ENCODE measurements around the gene F5.
A peak's percentile ranks its signal among the peaks of the same experiment; 100 is the strongest.

Gene F5

GRCh38 chr1:169586395-169587255 is at the start of gene F5:
TSS of gene F5 (minus strand) at chr1:169586481. CDS start at chr1:169586386, 95 bp downstream.
- no peaks in the 10 kb centered on the region for H3K36me3 ChIP-seq (ENCODE audit: control insufficient read depth, insufficient read depth, low read length, severe bottlenecking)
- no peaks in the 10 kb centered on the region for H3K9me3 ChIP-seq (ENCODE audit: control insufficient read depth, low read length)
- H3K4me1 ChIP-seq (ENCODE audit: control insufficient read depth, insufficient read depth, low read length): peaks cover 12% of the 10 kb centered on the region
- H3K9ac ChIP-seq (ENCODE audit: low read length): peak within 1 kb of the TSS; percentile 68
- H3K27me3 ChIP-seq (replicated peaks; ENCODE audit: control insufficient read depth, insufficient read depth, low read length): peaks cover 4% of the 10 kb centered on the region
- peak; percentile 74 for DNase-seq (ENCODE audit: low read depth)
- H3K4me3 ChIP-seq (ENCODE audit: low read length): peak within 1 kb of the TSS; percentile 78

GRCh38 chr1:169634877-169635276 is 48.6 kb upstream of the F5 start:
- Histone ChIP-seq H3K9ac (ENCODE audit: low read length) (no peak overlapping the region), H3K4me1 (ENCODE audit: control insufficient read depth, insufficient read depth, low read length) (no peaks in the 10 kb centered on the region), H3K9me3 (ENCODE audit: control insufficient read depth, low read length) (peaks cover 35% of the 10 kb centered on the region), H3K4me3 (ENCODE audit: low read length) (no peak overlapping the region), H3K27me3 (replicated peaks; ENCODE audit: control insufficient read depth, insufficient read depth, low read length) (no peaks in the 10 kb centered on the region), H3K36me3 (ENCODE audit: control insufficient read depth, insufficient read depth, low read length, severe bottlenecking) (no peaks in the 10 kb centered on the region)
- no peak for DNase-seq (ENCODE audit: low read depth)

GRCh38 chr1:169634145-169634544 is 47.9 kb upstream of the F5 start:
- Histone ChIP-seq H3K27me3 (replicated peaks; ENCODE audit: control insufficient read depth, insufficient read depth, low read length) (no peaks in the 10 kb centered on the region), H3K36me3 (ENCODE audit: control insufficient read depth, insufficient read depth, low read length, severe bottlenecking) (no peaks in the 10 kb centered on the region), H3K9me3 (ENCODE audit: control insufficient read depth, low read length) (peaks cover 35% of the 10 kb centered on the region), H3K9ac (ENCODE audit: low read length) (no peak overlapping the region), H3K4me3 (ENCODE audit: low read length) (no peak overlapping the region), H3K4me1 (ENCODE audit: control insufficient read depth, insufficient read depth, low read length) (no peaks in the 10 kb centered on the region)
- DNase-seq (ENCODE audit: low read depth): no peak

GRCh38 chr1:169631249-169631648 is 45.0 kb upstream of the F5 start:
- H3K27me3 ChIP-seq (replicated peaks; ENCODE audit: control insufficient read depth, insufficient read depth, low read length): peaks cover 9% of the 10 kb centered on the region
- no peak overlapping the region for H3K9ac ChIP-seq (ENCODE audit: low read length)
- H3K9me3 ChIP-seq (ENCODE audit: control insufficient read depth, low read length): peaks cover 27% of the 10 kb centered on the region
- no peak for DNase-seq (ENCODE audit: low read depth)
- no peaks in the 10 kb centered on the region for H3K4me1 ChIP-seq (ENCODE audit: control insufficient read depth, insufficient read depth, low read length)
- H3K36me3 ChIP-seq (ENCODE audit: control insufficient read depth, insufficient read depth, low read length, severe bottlenecking): no peaks in the 10 kb centered on the region
- H3K4me3 ChIP-seq (ENCODE audit: low read length): no peak overlapping the region

GRCh38 chr1:169630006-169630405 is 43.7 kb upstream of the F5 start, which contains the start of gene SELP:
TSS of gene SELP (minus strand) at chr1:169630124. CDS start at chr1:169630074, 50 bp downstream.
- no peaks in the 10 kb centered on the region for H3K4me1 ChIP-seq (ENCODE audit: control insufficient read depth, insufficient read depth, low read length)
- peaks cover 13% of the 10 kb centered on the region for H3K27me3 ChIP-seq (replicated peaks; ENCODE audit: control insufficient read depth, insufficient read depth, low read length)
- H3K9ac ChIP-seq (ENCODE audit: low read length): no peak within 1 kb of the TSS
- no peak for DNase-seq (ENCODE audit: low read depth)
- no peaks in the 10 kb centered on the region for H3K36me3 ChIP-seq (ENCODE audit: control insufficient read depth, insufficient read depth, low read length, severe bottlenecking)
- peaks cover 16% of the 10 kb centered on the region for H3K9me3 ChIP-seq (ENCODE audit: control insufficient read depth, low read length)
- H3K4me3 ChIP-seq (ENCODE audit: low read length): no peak within 1 kb of the TSS

GRCh38 chr1:169624912-169625311 is 38.6 kb upstream of the F5 start:
- Histone ChIP-seq H3K9ac (ENCODE audit: low read length) (no peak overlapping the region), H3K4me1 (ENCODE audit: control insufficient read depth, insufficient read depth, low read length) (no peaks in the 10 kb centered on the region), H3K36me3 (ENCODE audit: control insufficient read depth, insufficient read depth, low read length, severe bottlenecking) (no peaks in the 10 kb centered on the region), H3K4me3 (ENCODE audit: low read length) (no peak overlapping the region), H3K27me3 (replicated peaks; ENCODE audit: control insufficient read depth, insufficient read depth, low read length) (peaks cover 20% of the 10 kb centered on the region), H3K9me3 (ENCODE audit: control insufficient read depth, low read length) (peaks cover 3% of the 10 kb centered on the region)
- DNase-seq (ENCODE audit: low read depth): no peak

- no peaks in the 10 kb centered on the region for H3K36me3 ChIP-seq (ENCODE audit: control insufficient read depth, insufficient read depth, low read length, severe bottlenecking)
- no peak overlapping the region for H3K9ac ChIP-seq (ENCODE audit: low read length)
- peaks cover 20% of the 10 kb centered on the region for H3K27me3 ChIP-seq (replicated peaks; ENCODE audit: control insufficient read depth, insufficient read depth, low read length)
- no peak for DNase-seq (ENCODE audit: low read depth)
- no peak overlapping the region for H3K4me3 ChIP-seq (ENCODE audit: low read length)
- no peaks in the 10 kb centered on the region for H3K4me1 ChIP-seq (ENCODE audit: control insufficient read depth, insufficient read depth, low read length)
- peaks cover 3% of the 10 kb centered on the region for H3K9me3 ChIP-seq (ENCODE audit: control insufficient read depth, low read length)
Measured at GRCh38 chr1:169624122-169624521, 37.8 kb upstream of the F5 start.

GRCh38 chr1:169623132-169623926 is 37.0 kb upstream of the F5 start:
- Histone ChIP-seq H3K9me3 (ENCODE audit: control insufficient read depth, low read length) (peaks cover 3% of the 10 kb centered on the region), H3K9ac (ENCODE audit: low read length) (no peak overlapping the region), H3K4me3 (ENCODE audit: low read length) (no peak overlapping the region), H3K4me1 (ENCODE audit: control insufficient read depth, insufficient read depth, low read length) (no peaks in the 10 kb centered on the region), H3K27me3 (replicated peaks; ENCODE audit: control insufficient read depth, insufficient read depth, low read length) (peaks cover 15% of the 10 kb centered on the region), H3K36me3 (ENCODE audit: control insufficient read depth, insufficient read depth, low read length, severe bottlenecking) (no peaks in the 10 kb centered on the region)
- no peak for DNase-seq (ENCODE audit: low read depth)

GRCh38 chr1:169620565-169620964 is 34.3 kb upstream of the F5 start:
- no peak overlapping the region for H3K9ac ChIP-seq (ENCODE audit: low read length)

GRCh38 chr1:169618367-169618766 is 32.1 kb upstream of the F5 start:
- Histone ChIP-seq H3K27me3 (replicated peaks; ENCODE audit: control insufficient read depth, insufficient read depth, low read length) (peaks cover 18% of the 10 kb centered on the region), H3K36me3 (ENCODE audit: control insufficient read depth, insufficient read depth, low read length, severe bottlenecking) (no peaks in the 10 kb centered on the region), H3K4me1 (ENCODE audit: control insufficient read depth, insufficient read depth, low read length) (no peaks in the 10 kb centered on the region), H3K9ac (ENCODE audit: low read length) (no peak overlapping the region), H3K9me3 (ENCODE audit: control insufficient read depth, low read length) (no peaks in the 10 kb centered on the region), H3K4me3 (ENCODE audit: low read length) (no peak overlapping the region)
- no peak for DNase-seq (ENCODE audit: low read depth)

More at GRCh38 chr1:169620565-169620964, 34.3 kb upstream of the F5 start:
- peaks cover 18% of the 10 kb centered on the region for H3K27me3 ChIP-seq (replicated peaks; ENCODE audit: control insufficient read depth, insufficient read depth, low read length)
- H3K4me3 ChIP-seq (ENCODE audit: low read length): no peak overlapping the region
- H3K9me3 ChIP-seq (ENCODE audit: control insufficient read depth, low read length): peaks cover 3% of the 10 kb centered on the region
- DNase-seq (ENCODE audit: low read depth): no peak
- no peaks in the 10 kb centered on the region for H3K36me3 ChIP-seq (ENCODE audit: control insufficient read depth, insufficient read depth, low read length, severe bottlenecking)
- H3K4me1 ChIP-seq (ENCODE audit: control insufficient read depth, insufficient read depth, low read length): no peaks in the 10 kb centered on the region

GRCh38 chr1:169615803-169616202 is 29.5 kb upstream of the F5 start:
- no peaks in the 10 kb centered on the region for H3K36me3 ChIP-seq (ENCODE audit: control insufficient read depth, insufficient read depth, low read length, severe bottlenecking)
- DNase-seq (ENCODE audit: low read depth): no peak
- H3K9ac ChIP-seq (ENCODE audit: low read length): no peak overlapping the region
- peaks cover 32% of the 10 kb centered on the region for H3K27me3 ChIP-seq (replicated peaks; ENCODE audit: control insufficient read depth, insufficient read depth, low read length)
- no peaks in the 10 kb centered on the region for H3K4me1 ChIP-seq (ENCODE audit: control insufficient read depth, insufficient read depth, low read length)
- H3K9me3 ChIP-seq (ENCODE audit: control insufficient read depth, low read length): no peaks in the 10 kb centered on the region
- H3K4me3 ChIP-seq (ENCODE audit: low read length): no peak overlapping the region

Data from adipocyte (in vitro differentiated cells).